ENCODE data around the gene NEK4. TPM values are rescaled to one million over a fixed set of nuclear protein-coding genes. Genes with fewer than 3 reads are reported as not detected.
A peak's percentile ranks its signal among the peaks of the same experiment; 100 is the strongest.

Gene NEK4

DNA sequence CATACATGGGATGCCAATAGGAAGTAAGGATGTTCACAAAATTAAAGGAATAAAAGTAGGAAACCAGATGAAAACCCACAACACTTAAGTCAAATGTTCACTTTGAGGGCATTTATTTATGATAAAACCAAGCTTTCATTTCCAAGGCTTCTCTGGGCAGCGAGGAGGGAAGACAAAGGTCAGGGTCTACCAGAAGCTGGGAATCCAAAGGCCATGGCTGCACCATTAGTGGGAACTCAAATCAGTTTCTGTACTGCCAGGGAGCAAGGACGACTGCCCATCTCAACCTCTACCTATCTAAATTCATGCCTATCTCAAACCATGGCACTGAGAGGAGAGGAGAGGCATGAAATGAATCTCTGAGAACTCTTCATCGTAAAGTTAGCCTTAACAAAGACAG lies 107.6 kb downstream of the NEK4 start:
- no CpG with 5 or more reads among the region's 3 CpGs for WGBS (ENCODE audit: extremely low coverage, insufficient coverage, low lambda C conversion rate)
- Histone ChIP-seq H4K8ac (ENCODE audit: low read depth, low read length) (no peak overlapping the region), H3K4me1 (ENCODE audit: control insufficient read depth, low read depth, low read length) (no peaks in the 10 kb centered on the region), H3K27me3 (ENCODE audit: insufficient read depth, low read length, poor library complexity) (no peaks in the 10 kb centered on the region), H2BK15ac (replicated peaks; ENCODE audit: low read depth) (no peak overlapping the region), H2BK5ac (ENCODE audit: low read length) (no peak overlapping the region), H3K56ac (ENCODE audit: low read length) (no peak overlapping the region), H3K23ac (ENCODE audit: low read length) (no peak overlapping the region), H2BK120ac (ENCODE audit: low read depth, low read length) (no peak overlapping the region), H3K79me1 (ENCODE audit: low read length) (peaks cover 1% of the 10 kb centered on the region), H3K27ac (ENCODE audit: low read depth, low read length) (no peak overlapping the region), H3K18ac (ENCODE audit: low read length) (no peak overlapping the region), H3K4me3 (ENCODE audit: low read length) (no peak overlapping the region), H3K4me2 (ENCODE audit: low read length) (no peak overlapping the region), H2AK5ac (ENCODE audit: low read length) (no peak overlapping the region), H3K36me3 (ENCODE audit: control insufficient read depth, insufficient read depth, low read length) (peaks cover 4% of the 10 kb centered on the region), H3K9ac (ENCODE audit: low read length) (no peak overlapping the region), H3K79me2 (ENCODE audit: control insufficient read depth, insufficient read depth, low read length) (no peaks in the 10 kb centered on the region), H3K4ac (ENCODE audit: low read depth, low read length) (no peak overlapping the region), H4K5ac (ENCODE audit: low read length) (no peak overlapping the region)
- no peak for DNase-seq

DNA sequence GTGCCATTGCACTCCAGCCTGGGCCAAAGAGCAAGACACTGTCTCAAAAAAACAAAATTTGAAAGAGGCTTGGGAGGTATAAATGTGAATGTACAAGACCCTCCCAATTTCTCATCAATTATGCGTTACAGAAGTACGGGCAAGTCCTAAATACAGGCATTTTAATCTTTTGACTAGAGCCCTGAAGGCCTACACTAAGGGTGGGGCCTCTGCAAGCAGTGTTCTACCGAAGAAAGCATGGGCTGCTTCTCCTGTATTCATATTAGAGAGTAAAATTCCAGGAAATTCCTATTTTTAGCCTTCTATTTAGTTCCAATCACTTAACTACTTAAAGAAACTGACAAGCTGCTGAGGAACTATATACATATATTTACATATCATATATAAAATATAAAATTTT lies 110.7 kb downstream of the NEK4 start:
- Histone ChIP-seq H3K4me2 (ENCODE audit: low read length) (no peak overlapping the region), H3K36me3 (ENCODE audit: control insufficient read depth, insufficient read depth, low read length) (peaks cover 4% of the 10 kb centered on the region), H2BK120ac (ENCODE audit: low read depth, low read length) (no peak overlapping the region), H3K27ac (ENCODE audit: low read depth, low read length) (no peak overlapping the region), H3K23ac (ENCODE audit: low read length) (no peak overlapping the region), H3K4me3 (ENCODE audit: low read length) (no peak overlapping the region), H3K9ac (ENCODE audit: low read length) (no peak overlapping the region), H2AK5ac (ENCODE audit: low read length) (no peak overlapping the region), H3K79me2 (ENCODE audit: control insufficient read depth, insufficient read depth, low read length) (no peaks in the 10 kb centered on the region), H4K5ac (ENCODE audit: low read length) (no peak overlapping the region), H3K79me1 (ENCODE audit: low read length) (no peaks in the 10 kb centered on the region), H4K8ac (ENCODE audit: low read depth, low read length) (no peak overlapping the region), H3K18ac (ENCODE audit: low read length) (no peak overlapping the region), H2BK5ac (ENCODE audit: low read length) (no peak overlapping the region), H3K4me1 (ENCODE audit: control insufficient read depth, low read depth, low read length) (no peaks in the 10 kb centered on the region), H3K4ac (ENCODE audit: low read depth, low read length) (no peak overlapping the region), H3K27me3 (ENCODE audit: insufficient read depth, low read length, poor library complexity) (no peaks in the 10 kb centered on the region), H3K56ac (ENCODE audit: low read length) (no peak overlapping the region), H2BK15ac (replicated peaks; ENCODE audit: low read depth) (no peak overlapping the region)
- no CpG with 5 or more reads among the region's 3 CpGs for WGBS (ENCODE audit: extremely low coverage, insufficient coverage, low lambda C conversion rate)
- DNase-seq = no peak

Small RNAs within 50 kb of the gene (small RNA-seq; reads per million reads assigned to genes)
- gene AC006254.2 (ENCODE audit: insufficient read depth) (not detected), gene RF00569 (ENCODE audit: insufficient read depth) (4,080 reads per million, percentile 99 among the genes with 10 or more reads in this experiment), gene RF01183 (ENCODE audit: insufficient read depth) (not detected), gene SNORD19 (ENCODE audit: insufficient read depth) (2.7 reads per million, percentile 38 among the genes with 10 or more reads in this experiment), gene SNORD19B (ENCODE audit: insufficient read depth) (not detected), gene SNORD69 (ENCODE audit: insufficient read depth) (1,970 reads per million, percentile 99 among the genes with 10 or more reads in this experiment)
